Thyroid gland (tissue), 4 donors: Measurements from ENCODE around the gene TAP1. TPM values are rescaled to one million over a fixed set of nuclear protein-coding genes. Genes with fewer than 3 reads are reported as not detected.

Source experiments
- DNase-seq, 2 donors: peaks; one replicate each; pipeline ENCODE4 v3.0.0-alpha.2; 2019
- H3K27ac ChIP-seq, 3 donors: fragments of 200-600 bp; sonication (generic); 1 replicate in 2 of 3; 2 replicates in 1 of 3; pipeline ENCODE4 v1.5.1; 2016 to 2019; ENCODE audit warnings: mild to moderate bottlenecking in 1 of 3, moderate library complexity in 1 of 3
- H3K27me3 ChIP-seq: fragments of 200-600 bp; sonication (generic); one replicate; pipeline ENCODE4 v1.5.1; 2019
- H3K36me3 ChIP-seq, 2 donors: fragments of 200-600 bp; sonication (generic); one replicate each; pipeline ENCODE4 v1.5.1; 2016 to 2019
- H3K4me1 ChIP-seq, 2 donors: fragments of 200-600 bp; sonication (generic); one replicate each; pipeline ENCODE4 v1.5.1; 2017 to 2019
- H3K4me3 ChIP-seq, 3 donors: fragments of 200-600 bp; sonication (generic); replicated peaks in 1 of 3; 1 replicate in 2 of 3; 2 replicates in 1 of 3; pipeline ENCODE4 v1.5.1; 2016; ENCODE audit warnings: mild to moderate bottlenecking in 1 of 3
- H3K9me3 ChIP-seq: fragments of 200-600 bp; sonication (generic); one replicate; pipeline ENCODE4 v1.5.1; 2017
- POLR2A ChIP-seq, 2 donors: fragments of 450-650 bp; IDR thresholded peaks; one replicate each; pipeline ENCODE4 v1.6.1; 2017; ENCODE audit warnings: antibody characterized with exemption in 2 of 2, mild to moderate bottlenecking in 2 of 2, moderate library complexity in 1 of 2
- WGBS, 2 donors: methylation state at CpG; one replicate each; pipeline ENCODE4 v1.1.5; 2017; 5-methylcytosine and 5-hydroxymethylcytosine counted together
- intact Hi-C: fragments of 100-400 bp; cut with DNase I; formaldehyde crosslinking; loops from one replicate; pipeline ENCODE4 v1.15.1; 2023
- total RNA-seq, 4 donors: library from RNA; depleted of rRNA; stranded (reverse); fragments of >200 nt; gene quantifications; one replicate each; pipeline ENCODE4 v1.2.3, GENCODE V29; 2016
- TF ChIP-seq, protein P1 (sequence below), 6 experiments: fragments of 200-600 bp in 3 of 6; fragments of 450-650 bp in 3 of 6; sonication (generic) in 3 of 6; IDR thresholded peaks; one replicate each; pipeline ENCODE4 v1.5.1; 2016 to 2019; ENCODE audit warnings: antibody characterized with exemption in 6 of 6, mild to moderate bottlenecking in 2 of 6, inconsistent platforms in 1 of 6, moderate library complexity in 1 of 6

The TAP1 gene
- total RNA-seq, 4 donors from 2014 or later: 11.0 to 28.5 (median 22.5) TPM

- peaks cover 5 to 7% of the 10 kb centered on the region in 2 donors for H3K4me1 ChIP-seq
- TF ChIP-seq POLR2A (IDR thresholded peaks at IDR 0.05): no peak
- TF ChIP-seq, protein P1, sequence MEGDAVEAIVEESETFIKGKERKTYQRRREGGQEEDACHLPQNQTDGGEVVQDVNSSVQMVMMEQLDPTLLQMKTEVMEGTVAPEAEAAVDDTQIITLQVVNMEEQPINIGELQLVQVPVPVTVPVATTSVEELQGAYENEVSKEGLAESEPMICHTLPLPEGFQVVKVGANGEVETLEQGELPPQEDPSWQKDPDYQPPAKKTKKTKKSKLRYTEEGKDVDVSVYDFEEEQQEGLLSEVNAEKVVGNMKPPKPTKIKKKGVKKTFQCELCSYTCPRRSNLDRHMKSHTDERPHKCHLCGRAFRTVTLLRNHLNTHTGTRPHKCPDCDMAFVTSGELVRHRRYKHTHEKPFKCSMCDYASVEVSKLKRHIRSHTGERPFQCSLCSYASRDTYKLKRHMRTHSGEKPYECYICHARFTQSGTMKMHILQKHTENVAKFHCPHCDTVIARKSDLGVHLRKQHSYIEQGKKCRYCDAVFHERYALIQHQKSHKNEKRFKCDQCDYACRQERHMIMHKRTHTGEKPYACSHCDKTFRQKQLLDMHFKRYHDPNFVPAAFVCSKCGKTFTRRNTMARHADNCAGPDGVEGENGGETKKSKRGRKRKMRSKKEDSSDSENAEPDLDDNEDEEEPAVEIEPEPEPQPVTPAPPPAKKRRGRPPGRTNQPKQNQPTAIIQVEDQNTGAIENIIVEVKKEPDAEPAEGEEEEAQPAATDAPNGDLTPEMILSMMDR (IDR thresholded peaks at IDR 0.05): no peak
- H3K27ac ChIP-seq: peak overlapping the region; percentile 19 to 74 (median 31)
- 50 to 56% methylated on average over 1 of the region's 1 CpG for WGBS, 2 donors
- no peaks in the 10 kb centered on the region for H3K27me3 ChIP-seq
- intact Hi-C loops: no loop called here
- no peaks in the 10 kb centered on the region for H3K36me3 ChIP-seq
- H3K4me3 ChIP-seq: no peak overlapping the region
- no peak for DNase-seq
- H3K9me3 ChIP-seq: no peaks in the 10 kb centered on the region
Observed at GRCh38 chr6:32860674-32861073, 7.2 kb upstream of the TAP1 start.

- Histone ChIP-seq H3K9me3 (no peaks in the 10 kb centered on the region), H3K4me1 (peaks cover 5 to 13% of the 10 kb centered on the region in 2 donors), H3K36me3 (no peaks in the 10 kb centered on the region), H3K27me3 (no peaks in the 10 kb centered on the region), H3K4me3 (no peak overlapping the region), H3K27ac (no peak overlapping the region)
- DNase-seq: no peak
- intact Hi-C loops: no loop called here
- TF ChIP-seq, protein P1 (IDR thresholded peaks at IDR 0.05): no peak
- TF ChIP-seq POLR2A (IDR thresholded peaks at IDR 0.05): no peak
- 85 to 88% methylated on average over 5 of the region's 5 CpGs for WGBS, 2 donors
Observed at GRCh38 chr6:32858194-32858593, 4.7 kb upstream of the TAP1 start.

DNA sequence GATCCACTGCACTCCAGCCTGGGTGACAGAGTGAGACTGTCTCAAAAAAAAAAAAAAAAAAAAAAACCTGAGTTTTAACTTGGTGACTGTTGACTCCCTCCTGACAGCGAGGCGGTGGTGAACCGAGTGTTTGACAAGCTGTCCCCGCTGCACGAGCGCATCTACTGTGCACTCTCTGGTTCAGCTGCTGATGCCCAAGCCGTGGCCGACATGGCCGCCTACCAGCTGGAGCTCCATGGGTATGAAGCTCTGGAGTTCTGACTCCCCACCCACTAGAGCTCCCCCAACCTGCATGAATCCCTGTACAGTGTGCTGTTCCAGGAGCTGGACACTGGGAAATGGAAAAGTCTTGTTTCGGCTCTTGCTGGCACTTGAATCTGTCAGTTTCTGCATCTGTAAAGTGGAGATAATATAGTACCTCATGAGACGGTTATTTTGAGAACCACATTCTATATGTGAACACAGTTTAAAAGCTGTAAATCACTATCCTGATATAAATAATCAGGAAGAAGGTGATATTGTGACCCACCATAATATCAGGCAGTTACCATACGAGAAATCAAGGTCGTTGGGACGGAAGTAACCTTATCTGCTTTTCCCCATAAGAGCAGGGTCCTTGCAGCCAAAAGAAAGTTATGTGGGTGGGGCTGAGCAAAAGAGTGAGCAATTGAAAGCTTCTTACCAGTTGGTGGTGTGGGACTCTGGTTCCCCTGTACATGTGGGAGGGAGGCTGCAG is 3.8 kb upstream of the TAP1 start:
- Histone ChIP-seq H3K4me3 (no peak overlapping the region), H3K9me3 (no peaks in the 10 kb centered on the region), H3K4me1 (peaks cover 5 to 16% of the 10 kb centered on the region in 2 donors), H3K27me3 (no peaks in the 10 kb centered on the region), H3K36me3 (no peaks in the 10 kb centered on the region), H3K27ac (no peak overlapping the region)
- TF ChIP-seq, protein P1 (IDR thresholded peaks at IDR 0.05): no peak
- no peak for TF ChIP-seq POLR2A (IDR thresholded peaks at IDR 0.05)
- DNase-seq: no peak
- 82 to 94% methylated on average over 14 of the region's 14 CpGs for WGBS, 2 donors
- intact Hi-C loops: no loop called here

- no peaks in the 10 kb centered on the region for H3K9me3 ChIP-seq
- H3K4me1 ChIP-seq: peaks cover under 1 to 18% of the 10 kb centered on the region in 2 donors
- WGBS, 2 donors: 83 to 84% methylated on average over 8 of the region's 8 CpGs
- no peaks in the 10 kb centered on the region for H3K27me3 ChIP-seq
- H3K36me3 ChIP-seq: peaks cover under 1 to 3% of the 10 kb centered on the region in 2 donors
- no peak overlapping the region for H3K4me3 ChIP-seq
- no peak for DNase-seq
- H3K27ac ChIP-seq: peak overlapping the region in 1 of 3 donors; percentile 98
- intact Hi-C loops: no loop called here
- TF ChIP-seq, protein P1 (IDR thresholded peaks at IDR 0.05): no peak
- TF ChIP-seq POLR2A (IDR thresholded peaks at IDR 0.05): no peak
Observed at GRCh38 chr6:32855467-32856174, 2.1 kb upstream of the TAP1 start.
